Mesendoderm (in vitro differentiated cells): ENCODE measurements around the gene EZH2.

Source experiments
- DNase-seq: peaks from one replicate; pipeline ENCODE4 v3.0.0; 2013
- H2AK5ac ChIP-seq: 2 replicates; pipeline ENCODE4 v1.6.1; 2013; ENCODE audit warnings: low read length, inconsistent platforms
- H2BK120ac ChIP-seq: 2 replicates; pipeline ENCODE4 v1.6.1; 2013; ENCODE audit warnings: low read depth, mild to moderate bottlenecking, low read length, moderate library complexity, mixed read lengths
- H2BK15ac ChIP-seq: replicated peaks from 2 replicates; pipeline ENCODE4 v1.6.1; 2013; ENCODE audit warnings: low read depth, mild to moderate bottlenecking, moderate library complexity
- H2BK5ac ChIP-seq: 2 replicates; pipeline ENCODE4 v1.6.1; 2013; ENCODE audit warnings: low read length, inconsistent platforms
- H3K18ac ChIP-seq: 2 replicates; pipeline ENCODE4 v1.6.1; 2013; ENCODE audit warnings: mild to moderate bottlenecking, low read length, mixed read lengths
- H3K23ac ChIP-seq: one replicate; pipeline ENCODE4 v1.6.1; 2013; ENCODE audit warnings: low read length
- H3K27ac ChIP-seq: 2 replicates; pipeline ENCODE4 v1.5.1; 2013; ENCODE audit warnings: low read depth, mild to moderate bottlenecking, inconsistent platforms, low read length, moderate library complexity
- H3K27me3 ChIP-seq: 2 replicates; pipeline ENCODE4 v1.6.1; 2013; ENCODE audit warnings: low read length, control low read depth, mild to moderate bottlenecking, inconsistent platforms; ENCODE audit not compliant: insufficient read depth, poor library complexity
- H3K36me3 ChIP-seq: 2 replicates; pipeline ENCODE4 v1.6.1; 2013; ENCODE audit warnings: low read length, inconsistent platforms; ENCODE audit not compliant: control insufficient read depth, insufficient read depth
- H3K4ac ChIP-seq: one replicate; pipeline ENCODE4 v1.6.1; 2013; ENCODE audit warnings: low read depth, mild to moderate bottlenecking, low read length, moderate library complexity
- H3K4me1 ChIP-seq: 2 replicates; pipeline ENCODE4 v1.6.1; 2013; ENCODE audit warnings: low read depth, low read length, inconsistent platforms; ENCODE audit not compliant: control insufficient read depth
- H3K4me2 ChIP-seq: 2 replicates; pipeline ENCODE4 v1.6.1; 2013; ENCODE audit warnings: low read length
- H3K4me3 ChIP-seq: 2 replicates; pipeline ENCODE4 v1.5.1; 2013; ENCODE audit warnings: mild to moderate bottlenecking, low read length
- H3K56ac ChIP-seq: one replicate; pipeline ENCODE4 v1.6.1; 2013; ENCODE audit warnings: low read length
- H3K79me1 ChIP-seq: 2 replicates; pipeline ENCODE4 v1.6.1; 2013; ENCODE audit warnings: low read length, inconsistent platforms
- H3K79me2 ChIP-seq: 2 replicates; pipeline ENCODE4 v1.6.1; 2013; ENCODE audit warnings: mild to moderate bottlenecking, low read length; ENCODE audit not compliant: control insufficient read depth, insufficient read depth
- H3K9ac ChIP-seq: 2 replicates; pipeline ENCODE4 v1.6.1; 2013; ENCODE audit warnings: low read length, inconsistent platforms
- H4K5ac ChIP-seq: one replicate; pipeline ENCODE4 v1.6.1; 2013; ENCODE audit warnings: low read length
- H4K8ac ChIP-seq: one replicate; pipeline ENCODE4 v1.6.1; 2013; ENCODE audit warnings: low read depth, mild to moderate bottlenecking, control low read depth, low read length, moderate library complexity
- WGBS: extraction: QIAGEN DNeasy Blood & Tissue Kit; methylation state at CpG from one replicate; pipeline ENCODE4 v1.1.7; 2013; ENCODE audit warnings: low lambda C conversion rate, missing lambda C conversion rate; ENCODE audit not compliant: insufficient coverage; ENCODE audit errors: extremely low coverage; 5-methylcytosine and 5-hydroxymethylcytosine counted together

EZH2 gene

DNA sequence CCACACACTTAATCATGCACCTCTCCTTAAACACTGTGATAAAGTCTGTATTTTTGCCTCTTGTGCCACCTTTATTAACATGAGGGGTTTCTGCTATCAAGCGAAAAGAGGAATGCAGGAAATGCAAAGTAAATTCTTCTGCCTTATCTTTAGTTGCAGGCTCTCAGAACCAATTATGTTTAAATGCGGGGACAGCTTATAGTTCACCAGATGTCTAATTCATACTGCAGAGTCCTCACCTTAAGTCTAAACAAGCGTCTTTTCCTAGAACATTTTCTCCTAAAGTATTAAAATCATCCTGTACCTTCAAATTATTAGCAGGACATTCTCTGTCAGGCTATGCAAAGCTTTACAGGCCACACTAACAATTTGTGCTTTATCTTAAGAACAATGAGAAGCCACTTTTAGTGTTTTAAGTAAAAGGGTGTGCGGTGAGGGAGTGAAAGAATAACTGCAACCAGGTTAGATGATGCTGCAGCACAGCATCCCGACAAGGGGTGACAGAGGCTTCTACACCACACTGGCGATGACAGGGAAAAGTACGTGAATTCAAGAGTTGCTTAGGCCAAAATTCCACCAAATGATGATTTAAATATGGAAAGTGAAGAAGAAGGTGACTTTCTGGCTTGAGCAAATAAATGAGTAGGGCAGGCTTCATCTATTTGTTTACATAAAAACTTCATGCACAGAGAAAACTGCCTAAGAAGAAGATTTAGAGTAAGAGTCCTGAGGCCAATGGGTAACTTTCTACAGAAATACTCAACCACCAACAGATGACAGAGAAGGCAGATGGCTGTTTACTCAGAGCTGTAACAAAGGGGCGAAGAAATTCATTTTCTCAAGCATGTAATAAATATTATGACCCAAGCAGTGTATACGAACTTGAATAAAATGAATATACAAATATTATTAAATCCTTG is 36.0 kb downstream of the EZH2 start:
- Histone ChIP-seq H3K36me3 (no peaks in the 10 kb centered on the region), H3K4me2 (no peak overlapping the region), H2BK5ac (no peak overlapping the region), H3K18ac (peak overlapping the region; percentile 51), H4K5ac (no peak overlapping the region), H3K4me3 (no peak overlapping the region), H3K56ac (peak overlapping the region; percentile 76), H3K4ac (no peak overlapping the region), H3K27me3 (no peaks in the 10 kb centered on the region), H3K4me1 (peaks cover 17% of the 10 kb centered on the region), H2BK120ac (no peak overlapping the region), H3K23ac (no peak overlapping the region), H3K79me1 (peaks cover 12% of the 10 kb centered on the region), H2BK15ac (no peak overlapping the region), H3K27ac (no peak overlapping the region), H2AK5ac (no peak overlapping the region), H3K9ac (peak overlapping the region; percentile 14), H3K79me2 (peaks cover 36% of the 10 kb centered on the region), H4K8ac (no peak overlapping the region)
- no CpG with 5 or more reads among the region's 9 CpGs for WGBS
- peak; percentile 75 for DNase-seq

DNA sequence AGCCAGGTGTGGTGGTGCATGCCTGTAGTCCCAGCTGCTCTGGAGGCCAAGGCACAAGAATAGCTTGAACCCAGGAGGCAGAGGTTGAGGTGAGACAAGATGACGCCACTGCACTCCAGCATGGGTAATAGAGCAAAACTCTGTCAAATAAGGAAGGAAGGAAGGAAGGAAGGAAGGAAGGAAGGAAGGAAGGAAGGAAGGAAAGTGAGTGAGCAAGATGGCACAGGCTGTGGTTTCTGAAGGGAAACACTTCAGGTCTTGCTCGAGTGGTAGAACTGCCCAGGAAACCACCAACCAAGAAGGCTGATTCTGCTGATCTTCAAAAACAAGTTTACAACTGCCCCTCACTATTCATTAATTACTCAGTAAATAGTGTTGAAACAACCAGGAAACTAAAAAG is 45.2 kb downstream of the EZH2 start:
- no peak overlapping the region for H3K27ac ChIP-seq
- no CpG with 5 or more reads among the region's 2 CpGs for WGBS
- no peak overlapping the region for H2BK5ac ChIP-seq
- H4K5ac ChIP-seq: no peak overlapping the region
- no peak overlapping the region for H3K56ac ChIP-seq
- no peak overlapping the region for H4K8ac ChIP-seq
- H3K9ac ChIP-seq: no peak overlapping the region
- no peak overlapping the region for H2BK120ac ChIP-seq
- H3K4me1 ChIP-seq: no peaks in the 10 kb centered on the region
- no peak overlapping the region for H3K4me3 ChIP-seq
- H3K4me2 ChIP-seq: no peak overlapping the region
- H2BK15ac ChIP-seq: no peak overlapping the region
- no peaks in the 10 kb centered on the region for H3K27me3 ChIP-seq
- peaks cover 3% of the 10 kb centered on the region for H3K79me2 ChIP-seq
- H3K36me3 ChIP-seq: no peaks in the 10 kb centered on the region
- H3K23ac ChIP-seq: no peak overlapping the region
- peaks cover 8% of the 10 kb centered on the region for H3K79me1 ChIP-seq
- no peak overlapping the region for H3K4ac ChIP-seq
- no peak overlapping the region for H2AK5ac ChIP-seq
- DNase-seq: no peak
- no peak overlapping the region for H3K18ac ChIP-seq

DNA sequence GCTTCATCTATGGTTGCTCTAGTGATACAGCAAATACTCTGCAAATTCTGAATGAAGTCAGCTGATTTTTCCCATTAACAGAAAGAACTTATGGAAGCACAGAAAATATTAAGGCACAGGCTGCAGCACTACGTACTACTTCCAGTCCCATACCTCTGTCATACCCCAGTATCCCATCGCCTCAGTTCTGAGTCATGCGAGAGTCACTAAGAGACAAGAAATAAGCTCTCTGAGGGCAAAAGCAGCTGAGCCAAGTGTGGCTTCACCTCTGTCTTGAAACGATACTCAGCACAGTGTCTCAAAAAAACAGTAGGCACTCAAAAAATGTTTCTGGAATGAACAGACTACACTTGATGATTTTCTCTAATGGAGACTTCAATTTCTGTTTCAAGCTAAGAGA is 48.2 kb downstream of the EZH2 start:
- Histone ChIP-seq H3K9ac (no peak overlapping the region), H3K18ac (no peak overlapping the region), H3K36me3 (no peaks in the 10 kb centered on the region), H3K27ac (no peak overlapping the region), H2AK5ac (no peak overlapping the region), H3K79me1 (peaks cover 6% of the 10 kb centered on the region), H4K8ac (no peak overlapping the region), H4K5ac (no peak overlapping the region), H2BK120ac (no peak overlapping the region), H2BK5ac (no peak overlapping the region), H3K4me1 (no peaks in the 10 kb centered on the region), H3K4me3 (no peak overlapping the region), H3K56ac (no peak overlapping the region), H2BK15ac (no peak overlapping the region), H3K79me2 (peaks cover 3% of the 10 kb centered on the region), H3K4ac (no peak overlapping the region), H3K4me2 (no peak overlapping the region), H3K23ac (no peak overlapping the region), H3K27me3 (no peaks in the 10 kb centered on the region)
- no CpG with 5 or more reads among the region's 4 CpGs for WGBS
- no peak for DNase-seq

DNA sequence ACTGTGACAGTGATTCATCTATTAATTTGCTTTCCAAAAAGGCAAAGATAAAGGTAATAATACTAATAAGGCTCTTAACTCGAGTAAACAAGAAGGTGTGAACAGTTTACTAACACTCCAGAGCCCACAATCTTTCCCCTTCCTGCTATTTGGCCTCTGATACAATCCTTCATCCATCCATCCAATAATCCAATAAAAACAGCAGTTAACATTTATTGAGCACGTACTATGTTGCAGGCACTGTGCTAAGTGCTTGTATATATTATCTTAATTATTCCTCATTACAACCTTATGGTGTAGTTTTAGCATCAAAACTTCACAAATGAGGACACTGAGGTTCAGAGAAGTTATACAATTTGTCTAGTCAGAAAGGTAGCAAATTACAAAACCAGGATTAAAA is 49.5 kb downstream of the EZH2 start:
- peaks cover 6% of the 10 kb centered on the region for H3K79me1 ChIP-seq
- no peak overlapping the region for H2BK120ac ChIP-seq
- no peak overlapping the region for H2BK15ac ChIP-seq
- peaks cover 3% of the 10 kb centered on the region for H3K79me2 ChIP-seq
- H2BK5ac ChIP-seq: no peak overlapping the region
- no peak overlapping the region for H3K4me3 ChIP-seq
- no peak overlapping the region for H2AK5ac ChIP-seq
- no peak overlapping the region for H3K27ac ChIP-seq
- H3K23ac ChIP-seq: no peak overlapping the region
- H3K4me1 ChIP-seq: no peaks in the 10 kb centered on the region
- H4K8ac ChIP-seq: no peak overlapping the region
- no peak overlapping the region for H3K18ac ChIP-seq
- no peak overlapping the region for H3K4ac ChIP-seq
- H3K36me3 ChIP-seq: no peaks in the 10 kb centered on the region
- DNase-seq: no peak
- no peak overlapping the region for H4K5ac ChIP-seq
- no peak overlapping the region for H3K56ac ChIP-seq
- no CpG with 5 or more reads among the region's 2 CpGs for WGBS
- H3K9ac ChIP-seq: no peak overlapping the region
- H3K27me3 ChIP-seq: no peaks in the 10 kb centered on the region
- H3K4me2 ChIP-seq: no peak overlapping the region

DNA sequence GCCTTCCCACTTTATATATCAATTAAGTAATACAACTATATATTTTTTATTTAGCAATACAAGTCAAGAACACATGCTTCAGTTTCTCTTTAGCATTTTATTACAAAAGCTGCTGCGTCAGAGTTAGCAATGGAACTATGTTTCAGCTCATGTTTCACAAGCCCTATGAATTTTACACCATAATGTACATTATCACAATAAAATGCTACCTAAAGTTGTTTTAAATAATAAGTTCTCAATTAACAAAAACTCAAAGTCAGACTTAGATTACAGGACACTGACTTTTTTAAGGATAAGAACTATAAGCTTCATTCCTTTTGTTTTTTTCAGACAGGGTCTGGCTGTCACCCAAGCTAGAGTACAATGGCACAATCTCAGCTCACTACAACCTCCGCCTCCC is 52.3 kb downstream of the EZH2 start:
- WGBS: no CpG with 5 or more reads among the region's 2 CpGs

More for the DNA sequence above, 52.3 kb downstream of the EZH2 start:
- Histone ChIP-seq H3K56ac (no peak overlapping the region), H2BK15ac (no peak overlapping the region), H3K27me3 (no peaks in the 10 kb centered on the region), H3K23ac (no peak overlapping the region), H2BK120ac (no peak overlapping the region), H3K4me1 (no peaks in the 10 kb centered on the region), H3K4me2 (no peak overlapping the region), H3K4me3 (no peak overlapping the region), H2AK5ac (no peak overlapping the region), H3K79me1 (peaks cover 1% of the 10 kb centered on the region), H4K8ac (no peak overlapping the region), H3K18ac (no peak overlapping the region), H2BK5ac (no peak overlapping the region), H4K5ac (no peak overlapping the region), H3K27ac (no peak overlapping the region), H3K36me3 (no peaks in the 10 kb centered on the region), H3K79me2 (no peaks in the 10 kb centered on the region), H3K9ac (no peak overlapping the region), H3K4ac (no peak overlapping the region)
- DNase-seq: no peak
